GM19438 (cell line): Measurements from ENCODE around the gene CSF1.

ENCODE experiments used
- ATAC-seq: cut with Tn5 transposase; IDR thresholded peaks from one replicate; pipeline ENCODE4 v1.9.1; 2021; ENCODE audit warnings: low read depth; ENCODE audit not compliant: unreplicated experiment

The CSF1 gene

GRCh38 chr1:109974191-109974590 lies 63.5 kb downstream of the CSF1 start:
- no peak for ATAC-seq

- ATAC-seq, result no peak
These were observed 65.1 kb downstream of the CSF1 start for GRCh38 chr1:109975718-109976117.

- no peak for ATAC-seq
These were observed 66.1 kb downstream of the CSF1 start for GRCh38 chr1:109976762-109977161.

GRCh38 chr1:109977225-109977624 lies 66.6 kb downstream of the CSF1 start:
- ATAC-seq, result no peak

GRCh38 chr1:109977657-109978378 lies 67.2 kb downstream of the CSF1 start:
- ATAC-seq, result no peak

- ATAC-seq, result no peak
These were observed 68.3 kb downstream of the CSF1 start for GRCh38 chr1:109978761-109979488.

- no peak for ATAC-seq
These were observed 68.9 kb downstream of the CSF1 start for GRCh38 chr1:109979489-109980091.
